Ovary (tissue), 3 donors: Measurements from ENCODE around the gene SLC16A11.

ENCODE experiments used
- CTCF ChIP-seq, 3 donors: fragments of 450-650 bp in 2 of 3; fragments of 200-600 bp in 1 of 3; IDR thresholded peaks; one replicate each; pipeline versions ENCODE4 v1.5.1 to v1.8.0; 2016 to 2022; ENCODE audit warnings: antibody characterized with exemption in 3 of 3, mild to moderate bottlenecking in 1 of 3
- EP300 ChIP-seq: sonication (generic); formaldehyde crosslinking; IDR thresholded peaks from one replicate; pipeline ENCODE4 v1.6.1; 2017; ENCODE audit warnings: antibody characterized with exemption
- POLR2A ChIP-seq: fragments of 450-650 bp; IDR thresholded peaks from one replicate; pipeline ENCODE4 v1.6.1; 2017; ENCODE audit warnings: antibody characterized with exemption, mild to moderate bottlenecking, moderate library complexity
- donor health status: DM: no; HTN: no; CAD: no.

- no peak for TF ChIP-seq CTCF (IDR thresholded peaks at IDR 0.05)
- TF ChIP-seq POLR2A: no peak
- no peak for TF ChIP-seq EP300
Measured at GRCh38 chr17:7019839-7020519, 23.9 kb downstream of the SLC16A11 start.
